K562 (cell line): Measurements from ENCODE around the gene TNPO3. TPM values are rescaled to one million over a fixed set of nuclear protein-coding genes. Genes with fewer than 3 reads are reported as not detected.
A peak's percentile ranks its signal among the peaks of the same experiment; 100 is the strongest.

ENCODE experiments used
- BCOR ChIP-seq: fragments of 450-650 bp; IDR thresholded peaks from 2 replicates; pipeline ENCODE4 v1.6.1; 2016
- BDP1 ChIP-seq: IDR thresholded peaks from 3 replicates; pipeline ENCODE4 v1.6.1; 2011; ENCODE audit not compliant: insufficient read length, insufficient read depth
- DACH1 ChIP-seq: fragments of 450-650 bp; IDR thresholded peaks from 2 replicates; pipeline ENCODE4 v1.6.1; 2018; ENCODE audit not compliant: partially characterized antibody
- EHMT2 ChIP-seq: fragments of 450-650 bp; IDR thresholded peaks from 2 replicates; pipeline ENCODE4 v1.6.1; 2018; ENCODE audit warnings: antibody characterized with exemption
- ETV5 ChIP-seq: sonication (generic); formaldehyde crosslinking; IDR thresholded peaks from 2 replicates; pipeline ENCODE4 v1.4.0; 2020; ENCODE audit warnings: low read depth, mild to moderate bottlenecking, missing genetic modification reagents
- EZH2 ChIP-seq: IDR thresholded peaks from 2 replicates; pipeline ENCODE4 v1.6.1; 2012; ENCODE audit warnings: low read depth, mild to moderate bottlenecking, inconsistent platforms, low read length, borderline replicate concordance
- GABPA ChIP-seq: fragments of 200-800 bp; sonication (Bioruptor generic); conservative IDR thresholded peaks from 2 replicates; pipeline ENCODE4 v1.6.1; 2016; ENCODE audit warnings: low read depth, missing genetic modification characterization, missing compliant biosample characterization
- HDAC6 ChIP-seq: IDR thresholded peaks from 2 replicates; pipeline ENCODE4 v1.6.1; 2012; ENCODE audit warnings: low read depth, mild to moderate bottlenecking, control low read depth, inconsistent platforms, low read length, moderate library complexity
- NEUROD1 ChIP-seq: fragments of 150-350 bp; IDR thresholded peaks from 2 replicates; pipeline ENCODE4 v1.6.1; 2014; ENCODE audit warnings: borderline replicate concordance, low read length, low read depth; ENCODE audit not compliant: partially characterized antibody
- NR2F6 ChIP-seq: fragments of 450-650 bp; formaldehyde crosslinking; IDR thresholded peaks from 2 replicates; pipeline ENCODE4 v1.4.0; 2020; ENCODE audit warnings: mild to moderate bottlenecking
- RHOXF2B ChIP-seq: fragments of 250-450 bp; sonication (Bioruptor Pico); conservative IDR thresholded peaks from 2 replicates; pipeline ENCODE4 v1.5.1; 2021
- SAFB2 ChIP-seq: fragments of 200-400 bp; formaldehyde crosslinking; IDR thresholded peaks from 2 replicates; pipeline ENCODE4 v1.6.1; 2018; ENCODE audit warnings: borderline replicate concordance, low read length, low read depth, moderate library complexity; ENCODE audit not compliant: severe bottlenecking
- SMC3 ChIP-seq: conservative IDR thresholded peaks from 2 replicates; pipeline ENCODE4 v1.6.1; 2011; ENCODE audit warnings: low read depth, low read length, improper control_type of control experiment; ENCODE audit not compliant: insufficient read depth
- SRSF3 ChIP-seq: fragments of 200-400 bp; formaldehyde crosslinking; IDR thresholded peaks from 2 replicates; pipeline ENCODE4 v1.6.1; 2016; ENCODE audit warnings: mild to moderate bottlenecking, low read length, moderate library complexity; ENCODE audit not compliant: insufficient read depth
- STAT5B ChIP-seq: fragments of 250-450 bp; sonication (Bioruptor Pico); IDR thresholded peaks from 2 replicates; pipeline ENCODE4 v1.8.0; 2021; ENCODE audit warnings: mild to moderate bottlenecking, inconsistent platforms
- TAF1 ChIP-seq: IDR thresholded peaks from 2 replicates; pipeline ENCODE4 v1.6.1; 2011; ENCODE audit warnings: mild to moderate bottlenecking, low read length, moderate library complexity; ENCODE audit not compliant: insufficient read depth, control insufficient read depth, severe bottlenecking; ENCODE audit errors: extremely low read depth
- TAF7 ChIP-seq: fragments of 450-650 bp; IDR thresholded peaks from 2 replicates; pipeline ENCODE4 v1.6.1; 2016; ENCODE audit warnings: missing genetic modification characterization, missing compliant biosample characterization
- WHSC1 ChIP-seq: IDR thresholded peaks from one replicate; pipeline ENCODE4 v1.6.1; 2012; ENCODE audit warnings: low read length, control low read depth, inconsistent platforms
- ZNF212 ChIP-seq: fragments of 450-650 bp; formaldehyde crosslinking; IDR thresholded peaks from 2 replicates; pipeline ENCODE4 v1.4.0; 2020; ENCODE audit warnings: mild to moderate bottlenecking
- ZNF274 ChIP-seq: IDR thresholded peaks from 2 replicates; pipeline ENCODE4 v1.6.1; 2011; ENCODE audit warnings: low read depth, mild to moderate bottlenecking, low read length, moderate library complexity, borderline replicate concordance
- ZNF316 ChIP-seq: fragments of 450-650 bp; IDR thresholded peaks from 2 replicates; pipeline ENCODE4 v1.6.1; 2016
- ZNF324 ChIP-seq: fragments of 250-450 bp; sonication (Bioruptor Pico); IDR thresholded peaks from 2 replicates; pipeline ENCODE4 v1.4.0; 2020; ENCODE audit warnings: mild to moderate bottlenecking
- ZNF551 ChIP-seq: fragments of 250-450 bp; sonication (Bioruptor Pico); IDR thresholded peaks from 2 replicates; pipeline ENCODE4 v1.5.0; 2021; ENCODE audit warnings: mild to moderate bottlenecking, moderate library complexity
- ZNF583 ChIP-seq: fragments of 250-450 bp; sonication (Bioruptor Pico); IDR thresholded peaks from 2 replicates; pipeline ENCODE4 v1.4.0; 2020
- ZNF77 ChIP-seq: fragments of 250-450 bp; sonication (Bioruptor Pico); IDR thresholded peaks from 2 replicates; pipeline ENCODE4 v1.5.0; 2020
- polyA plus RNA-seq, 8 experiments: library from polyadenylated mRNA; depleted of rRNA in 4 of 8; stranded (reverse) in 5 of 8; unstranded in 3 of 8; fragments of >200 nt; fragmentation: Nextera tagmentation in 2 of 8; fragmentation: Illumina TruSeq in 1 of 8; extraction: Ambion mirVana in 2 of 8; extraction: Trizol in 1 of 8; gene quantifications; 2 replicates each; pipeline versions ENCODE4 v1.2.1 to v1.2.3, GENCODE V29; 2011 to 2014; ENCODE audit warnings: inconsistent platforms in 1 of 8, missing spikeins in 1 of 8
- total RNA-seq, 7 experiments: library from RNA; depleted of rRNA in 6 of 7; stranded (reverse); fragments of >200 nt in 6 of 7; fragmentation: Illumina TruSeq in 2 of 7; extraction: Trizol in 2 of 7; gene quantifications; 2 replicates each; pipeline versions ENCODE4 v1.2.1 to v1.2.3, GENCODE V29; 2011 to 2021; ENCODE audit warnings: low replicate concordance in 1 of 7
- TF ChIP-seq, protein P1 (sequence below): fragments of 250-450 bp; sonication (Bioruptor Pico); IDR thresholded peaks from 2 replicates; pipeline ENCODE4 v1.5.0; 2020; ENCODE audit warnings: mild to moderate bottlenecking
- TF ChIP-seq, protein P2 (sequence below): IDR thresholded peaks from 3 replicates; pipeline ENCODE4 v1.6.1; 2011; ENCODE audit warnings: borderline replicate concordance, mild to moderate bottlenecking; ENCODE audit not compliant: insufficient read length, insufficient read depth
- TF ChIP-seq, protein P3 (sequence below): fragments of 450-650 bp; formaldehyde crosslinking; IDR thresholded peaks from 2 replicates; pipeline ENCODE4 v1.4.0; 2020; ENCODE audit warnings: mild to moderate bottlenecking

TNPO3 gene
- total and polyA plus RNA-seq, 9 of the 15 experiments (the other 6 are each of a cell fraction or from before 2014, with no cell fraction given), result 35.8 to 125 (median 110) TPM

DNA sequence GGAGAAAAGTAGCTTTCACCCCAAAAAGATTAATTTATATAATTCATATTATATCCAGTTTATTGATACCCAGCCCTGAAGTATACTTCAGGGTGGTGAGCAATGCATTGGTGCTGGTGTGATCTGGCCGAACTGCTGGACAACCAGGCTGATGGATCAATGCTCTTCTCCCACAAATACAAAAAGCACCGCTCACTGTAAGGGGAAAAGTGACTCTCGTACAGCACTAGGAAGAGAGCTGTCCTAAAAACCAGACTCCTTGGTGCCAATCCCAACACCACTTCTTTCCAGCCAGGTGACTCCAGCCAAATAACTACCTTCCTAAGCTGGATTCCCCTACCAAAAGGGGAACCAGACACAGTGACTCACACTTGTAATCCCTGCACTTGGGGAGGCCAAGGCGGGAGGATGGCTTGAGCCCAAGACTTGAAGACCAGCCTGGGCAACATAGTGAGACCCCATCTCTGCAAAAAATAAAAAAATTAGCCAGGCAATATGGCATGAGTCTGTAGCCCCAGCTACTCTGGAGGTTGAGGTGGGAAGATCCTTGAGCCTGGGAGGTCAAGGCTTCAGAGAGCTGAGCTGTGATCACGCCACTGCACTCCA is 13.1 kb upstream of the TNPO3 start (continued):
- TF ChIP-seq EHMT2, result peak; percentile 58; the same call in 1 of the 2 replicates
- peak; percentile 97 for TF ChIP-seq BCOR
- no peak for TF ChIP-seq SMC3
- TF ChIP-seq TAF1, result no peak
- TF ChIP-seq NEUROD1, result no peak
- TF ChIP-seq, protein P1, sequence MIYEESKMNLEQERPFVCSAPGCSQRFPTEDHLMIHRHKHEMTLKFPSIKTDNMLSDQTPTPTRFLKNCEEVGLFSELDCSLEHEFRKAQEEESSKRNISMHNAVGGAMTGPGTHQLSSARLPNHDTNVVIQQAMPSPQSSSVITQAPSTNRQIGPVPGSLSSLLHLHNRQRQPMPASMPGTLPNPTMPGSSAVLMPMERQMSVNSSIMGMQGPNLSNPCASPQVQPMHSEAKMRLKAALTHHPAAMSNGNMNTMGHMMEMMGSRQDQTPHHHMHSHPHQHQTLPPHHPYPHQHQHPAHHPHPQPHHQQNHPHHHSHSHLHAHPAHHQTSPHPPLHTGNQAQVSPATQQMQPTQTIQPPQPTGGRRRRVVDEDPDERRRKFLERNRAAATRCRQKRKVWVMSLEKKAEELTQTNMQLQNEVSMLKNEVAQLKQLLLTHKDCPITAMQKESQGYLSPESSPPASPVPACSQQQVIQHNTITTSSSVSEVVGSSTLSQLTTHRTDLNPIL, result no peak
- TF ChIP-seq WHSC1, result no peak
- TF ChIP-seq TAF7, result no peak
- no peak for TF ChIP-seq SAFB2
- TF ChIP-seq ZNF212 (CRISPR knock-in tag), result no peak
- TF ChIP-seq EZH2, result no peak
- TF ChIP-seq, protein P2, sequence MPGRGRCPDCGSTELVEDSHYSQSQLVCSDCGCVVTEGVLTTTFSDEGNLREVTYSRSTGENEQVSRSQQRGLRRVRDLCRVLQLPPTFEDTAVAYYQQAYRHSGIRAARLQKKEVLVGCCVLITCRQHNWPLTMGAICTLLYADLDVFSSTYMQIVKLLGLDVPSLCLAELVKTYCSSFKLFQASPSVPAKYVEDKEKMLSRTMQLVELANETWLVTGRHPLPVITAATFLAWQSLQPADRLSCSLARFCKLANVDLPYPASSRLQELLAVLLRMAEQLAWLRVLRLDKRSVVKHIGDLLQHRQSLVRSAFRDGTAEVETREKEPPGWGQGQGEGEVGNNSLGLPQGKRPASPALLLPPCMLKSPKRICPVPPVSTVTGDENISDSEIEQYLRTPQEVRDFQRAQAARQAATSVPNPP, result no peak
- TF ChIP-seq ZNF551 (CRISPR knock-in tag), result no peak
- TF ChIP-seq DACH1, result no peak
- no peak for TF ChIP-seq ZNF324 (CRISPR knock-in tag)
- no peak for TF ChIP-seq SRSF3
- TF ChIP-seq BDP1, result no peak
- TF ChIP-seq RHOXF2B, result no peak
- TF ChIP-seq HDAC6, result no peak
- no peak for TF ChIP-seq ZNF77
- TF ChIP-seq, protein P3, sequence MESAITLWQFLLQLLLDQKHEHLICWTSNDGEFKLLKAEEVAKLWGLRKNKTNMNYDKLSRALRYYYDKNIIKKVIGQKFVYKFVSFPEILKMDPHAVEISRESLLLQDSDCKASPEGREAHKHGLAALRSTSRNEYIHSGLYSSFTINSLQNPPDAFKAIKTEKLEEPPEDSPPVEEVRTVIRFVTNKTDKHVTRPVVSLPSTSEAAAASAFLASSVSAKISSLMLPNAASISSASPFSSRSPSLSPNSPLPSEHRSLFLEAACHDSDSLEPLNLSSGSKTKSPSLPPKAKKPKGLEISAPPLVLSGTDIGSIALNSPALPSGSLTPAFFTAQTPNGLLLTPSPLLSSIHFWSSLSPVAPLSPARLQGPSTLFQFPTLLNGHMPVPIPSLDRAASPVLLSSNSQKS, result no peak
- no peak for TF ChIP-seq ZNF274
- no peak for TF ChIP-seq GABPA
- no peak for TF ChIP-seq ETV5 (CRISPR knock-in tag)
- no peak for TF ChIP-seq ZNF316
- no peak for TF ChIP-seq STAT5B
- TF ChIP-seq ZNF583, result no peak
- TF ChIP-seq NR2F6 (CRISPR knock-in tag), result no peak
